SH-SY5Y (cell line): Measurements from ENCODE around the gene DLGAP3.

Experiments
- GATA2 ChIP-seq: IDR thresholded peaks from 2 replicates; pipeline ENCODE4 v1.6.1; 2011; ENCODE audit warnings: mild to moderate bottlenecking, low read depth, low read length
- GATA3 ChIP-seq: IDR thresholded peaks from 2 replicates; pipeline ENCODE4 v1.6.1; 2011; ENCODE audit warnings: low read depth, mild to moderate bottlenecking, low read length, moderate library complexity

DNA sequence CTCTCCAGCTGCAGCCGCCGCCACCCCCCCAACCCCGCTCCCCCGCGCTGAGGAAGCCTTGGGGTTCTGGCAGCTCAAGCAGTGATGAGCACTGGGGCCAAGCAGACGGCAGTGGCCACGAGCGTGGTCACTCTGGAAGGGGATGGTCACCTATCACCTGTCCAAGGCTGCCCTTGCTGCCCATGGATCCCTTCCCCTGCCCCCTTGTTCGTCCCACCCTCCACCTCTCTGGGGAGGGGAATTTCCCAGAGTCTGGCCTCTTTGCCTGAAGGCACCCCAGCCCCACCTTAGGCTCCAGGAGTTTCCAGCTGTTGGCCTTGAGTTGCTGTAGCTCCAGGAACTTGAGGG is 62.7 kb downstream of the DLGAP3 start:
- TF ChIP-seq GATA2, result no peak
- TF ChIP-seq GATA3, result no peak
